ENCODE data around the gene AMBP. TPM values are rescaled to one million over a fixed set of nuclear protein-coding genes. Genes with fewer than 3 reads are reported as not detected.

Gene AMBP
- total RNA-seq, 1 experiment from 2014 or later, result not detected

DNA sequence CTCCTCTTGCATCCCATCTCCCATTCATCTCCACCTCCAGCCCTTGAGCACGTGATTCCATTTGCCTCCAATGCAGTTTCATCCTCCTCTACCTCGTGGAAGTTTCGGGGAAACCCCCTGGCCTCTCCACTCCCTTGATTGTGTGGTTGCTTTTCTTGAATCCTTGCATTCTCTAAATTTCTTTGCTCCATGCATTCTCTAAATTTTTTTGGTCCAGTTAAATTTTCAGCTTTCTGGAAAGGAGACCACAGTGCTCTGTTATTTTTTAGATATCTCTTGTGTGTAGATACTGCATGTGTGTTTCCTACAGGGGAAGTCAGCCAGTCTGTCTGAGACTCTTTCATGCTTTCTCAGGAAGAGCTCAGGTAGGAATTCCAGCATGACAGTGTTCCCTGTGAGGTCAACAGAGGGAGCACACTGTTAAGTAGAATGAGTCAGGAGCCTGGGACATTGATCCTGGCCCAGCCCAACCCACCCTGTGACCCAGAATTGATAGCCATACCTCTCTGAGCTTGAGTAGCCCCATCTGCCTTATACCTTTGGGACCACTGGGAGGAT, 52.8 kb downstream of the AMBP start:
- DNase-seq, result no peak
- Histone ChIP-seq H3K4me1 (ENCODE audit: low read length) (no peaks in the 10 kb centered on the region), H4K20me1 (ENCODE audit: insufficient read depth, low read depth, low read length) (no peaks in the 10 kb centered on the region), H3K36me3 (ENCODE audit: insufficient read depth, low read length) (no peaks in the 10 kb centered on the region), H3K4me2 (ENCODE audit: low read depth, low read length, poor library complexity, severe bottlenecking) (no peak overlapping the region), H2AFZ (ENCODE audit: low read length) (no peak overlapping the region), H3K27me3 (ENCODE audit: low read length) (no peaks in the 10 kb centered on the region), H3K9ac (ENCODE audit: low read length) (no peak overlapping the region), H3K27ac (ENCODE audit: low read length) (no peak overlapping the region), H3K9me2 (replicated peaks; ENCODE audit: insufficient read depth, low read length) (no peaks in the 10 kb centered on the region), H3K4me3 (ENCODE audit: low read length) (no peak overlapping the region), H3K79me2 (ENCODE audit: low read length) (no peaks in the 10 kb centered on the region), H3K9me3 (ENCODE audit: low read length) (peaks cover 7% of the 10 kb centered on the region; the same call in 1 of the 2 replicates)

DNA sequence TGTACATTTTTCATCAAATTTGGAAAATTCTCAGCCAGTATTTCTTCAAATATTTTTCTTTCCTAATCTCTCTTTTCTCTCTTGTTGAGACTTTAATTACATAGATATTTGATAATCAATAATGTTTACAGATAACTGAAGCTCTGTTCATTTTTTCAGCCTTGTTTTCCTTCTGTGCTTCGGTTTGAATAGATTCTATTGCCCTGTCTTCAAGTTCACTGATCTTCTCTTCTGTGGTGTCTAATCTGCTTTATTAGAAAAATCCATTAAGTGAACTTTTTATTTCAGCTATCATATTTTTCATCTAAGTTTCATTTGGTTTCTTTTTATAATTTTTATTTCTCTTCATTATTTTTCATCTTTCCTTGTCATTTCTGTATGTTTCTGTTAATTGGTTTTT, 54.1 kb downstream of the AMBP start:
- Histone ChIP-seq H3K9me2 (replicated peaks; ENCODE audit: insufficient read depth, low read length) (no peaks in the 10 kb centered on the region), H3K36me3 (ENCODE audit: insufficient read depth, low read length) (no peaks in the 10 kb centered on the region), H2AFZ (ENCODE audit: low read length) (no peak overlapping the region), H3K9me3 (ENCODE audit: low read length) (peaks cover 7% of the 10 kb centered on the region; the same call in 1 of the 2 replicates), H3K4me1 (ENCODE audit: low read length) (no peaks in the 10 kb centered on the region), H4K20me1 (ENCODE audit: insufficient read depth, low read depth, low read length) (no peaks in the 10 kb centered on the region), H3K27ac (ENCODE audit: low read length) (no peak overlapping the region), H3K4me3 (ENCODE audit: low read length) (no peak overlapping the region), H3K79me2 (ENCODE audit: low read length) (no peaks in the 10 kb centered on the region), H3K4me2 (ENCODE audit: low read depth, low read length, poor library complexity, severe bottlenecking) (no peak overlapping the region), H3K27me3 (ENCODE audit: low read length) (no peaks in the 10 kb centered on the region), H3K9ac (ENCODE audit: low read length) (no peak overlapping the region)
- no peak for DNase-seq

DNA sequence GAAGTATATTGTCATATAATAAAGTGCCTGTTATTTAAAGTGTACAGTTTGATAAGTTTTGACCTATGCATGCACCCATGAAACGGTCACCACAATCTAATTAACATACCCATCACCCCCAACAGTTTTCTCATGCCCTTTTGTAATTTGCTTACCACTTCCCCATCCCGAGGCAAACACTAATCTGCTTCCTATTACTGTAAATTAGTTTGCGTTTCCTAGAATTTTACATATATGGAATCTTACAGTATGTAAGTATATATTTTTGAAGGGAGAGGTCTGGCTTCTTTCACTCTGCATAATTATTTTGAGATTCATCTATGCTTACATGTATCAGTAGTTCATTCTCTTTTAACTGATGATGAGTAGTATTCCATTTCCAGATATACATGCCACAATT, 56.5 kb downstream of the AMBP start:
- Histone ChIP-seq H4K20me1 (ENCODE audit: insufficient read depth, low read depth, low read length) (no peaks in the 10 kb centered on the region), H3K79me2 (ENCODE audit: low read length) (no peaks in the 10 kb centered on the region), H3K4me2 (ENCODE audit: low read depth, low read length, poor library complexity, severe bottlenecking) (no peak overlapping the region), H3K4me1 (ENCODE audit: low read length) (no peaks in the 10 kb centered on the region), H2AFZ (ENCODE audit: low read length) (no peak overlapping the region), H3K36me3 (ENCODE audit: insufficient read depth, low read length) (no peaks in the 10 kb centered on the region), H3K9ac (ENCODE audit: low read length) (no peak overlapping the region), H3K9me3 (ENCODE audit: low read length) (peaks cover 7% of the 10 kb centered on the region; the same call in 1 of the 2 replicates), H3K27me3 (ENCODE audit: low read length) (no peaks in the 10 kb centered on the region), H3K4me3 (ENCODE audit: low read length) (no peak overlapping the region), H3K27ac (ENCODE audit: low read length) (no peak overlapping the region), H3K9me2 (replicated peaks; ENCODE audit: insufficient read depth, low read length) (no peaks in the 10 kb centered on the region)
- no peak for DNase-seq

DNA sequence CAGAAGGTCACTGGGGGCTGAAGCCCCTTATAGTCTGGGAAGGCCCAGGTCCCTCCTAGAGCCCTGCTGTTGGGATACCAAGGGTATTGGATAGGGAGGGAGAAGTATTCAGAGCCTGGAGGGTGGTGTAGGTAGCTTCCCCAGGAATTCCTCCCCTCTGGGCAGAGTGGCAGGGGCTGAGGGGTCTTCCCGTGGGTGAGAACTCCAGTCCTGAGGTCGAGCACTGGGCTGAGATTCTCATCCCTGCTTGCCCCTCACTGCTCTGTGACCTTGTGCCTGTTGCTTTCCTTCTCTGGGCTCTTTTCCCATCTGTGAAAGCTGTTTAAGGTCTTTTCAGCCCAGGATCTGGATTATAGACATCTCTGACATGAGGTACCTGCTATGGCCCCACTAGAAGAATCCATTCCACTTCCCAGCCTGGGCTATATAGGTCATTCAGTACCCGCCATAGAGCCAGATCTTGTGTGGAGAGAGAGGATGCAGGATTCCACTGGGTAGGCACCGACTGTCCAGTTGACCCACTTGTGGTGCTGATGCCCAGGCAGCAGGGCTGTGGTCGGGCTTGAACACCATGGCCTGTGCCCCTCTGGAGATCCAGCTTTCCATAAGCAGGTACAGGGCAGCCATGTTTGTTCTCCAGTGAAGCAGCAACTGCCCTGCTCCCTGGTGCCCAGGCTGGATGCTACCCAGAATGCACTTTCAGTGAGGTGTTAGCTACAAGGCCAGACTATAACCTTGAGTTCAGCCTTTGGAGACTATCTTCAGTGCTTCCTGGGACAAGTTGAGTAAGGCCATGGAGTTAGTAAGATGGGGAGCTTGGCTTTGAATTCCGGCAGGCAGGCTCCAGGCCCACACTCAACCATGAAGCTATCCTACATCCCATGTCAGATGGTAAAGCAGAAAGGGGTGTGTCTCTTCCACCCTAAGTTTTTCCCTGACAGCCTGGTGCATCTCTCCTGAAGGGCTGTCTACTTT, 60.1 kb downstream of the AMBP start:
- Histone ChIP-seq H3K9ac (ENCODE audit: low read length) (no peak overlapping the region), H3K4me3 (ENCODE audit: low read length) (no peak overlapping the region), H2AFZ (ENCODE audit: low read length) (no peak overlapping the region), H3K27ac (ENCODE audit: low read length) (no peak overlapping the region), H4K20me1 (ENCODE audit: insufficient read depth, low read depth, low read length) (no peaks in the 10 kb centered on the region), H3K27me3 (ENCODE audit: low read length) (no peaks in the 10 kb centered on the region), H3K4me2 (ENCODE audit: low read depth, low read length, poor library complexity, severe bottlenecking) (no peak overlapping the region), H3K9me3 (ENCODE audit: low read length) (0 out of 2 replicates have a peak, but pooled peaks cover 3% of the 10 kb centered on the region), H3K9me2 (replicated peaks; ENCODE audit: insufficient read depth, low read length) (no peaks in the 10 kb centered on the region), H3K79me2 (ENCODE audit: low read length) (no peaks in the 10 kb centered on the region), H3K36me3 (ENCODE audit: insufficient read depth, low read length) (no peaks in the 10 kb centered on the region), H3K4me1 (ENCODE audit: low read length) (no peaks in the 10 kb centered on the region)
- DNase-seq, result no peak

DNA sequence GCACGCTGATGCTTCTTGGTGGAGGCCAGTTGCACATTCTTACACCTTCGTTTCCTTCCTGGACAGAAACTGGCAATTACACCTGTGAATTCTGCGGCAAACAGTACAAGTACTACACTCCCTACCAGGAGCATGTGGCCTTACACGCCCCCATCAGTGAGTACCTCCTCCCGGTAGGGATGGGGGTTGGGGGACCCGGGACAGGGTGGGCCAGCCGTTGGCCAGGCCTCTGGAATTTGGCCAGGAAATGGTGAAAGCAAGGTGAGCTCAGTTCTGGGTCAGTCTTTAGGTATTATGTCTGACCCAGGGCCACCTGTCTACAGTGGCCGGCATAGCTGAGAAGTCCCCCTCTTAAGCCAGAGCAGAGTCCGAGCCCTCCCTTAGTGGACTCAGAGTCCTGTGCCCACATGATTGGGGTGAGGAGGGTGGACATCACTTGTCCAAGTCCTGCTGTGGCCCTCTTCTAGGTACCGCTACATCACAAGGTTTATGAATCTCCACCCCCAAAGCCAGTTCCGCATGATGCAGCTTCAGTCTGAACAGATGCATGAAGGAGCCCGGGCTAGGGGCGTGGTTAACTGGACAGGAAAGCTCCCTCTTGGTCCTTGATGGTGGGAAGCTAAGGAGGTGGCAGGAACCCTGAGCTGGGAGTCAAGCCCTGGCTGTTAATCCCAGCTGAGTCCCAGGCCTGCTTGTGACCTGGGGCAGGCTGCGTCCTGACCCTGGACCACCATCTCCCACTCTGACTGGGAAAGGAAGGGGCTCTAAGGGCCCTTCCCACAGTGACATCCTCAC, 61.3 kb downstream of the AMBP start:
- H3K9me3 ChIP-seq (ENCODE audit: low read length), result no peaks in the 10 kb centered on the region
- H4K20me1 ChIP-seq (ENCODE audit: insufficient read depth, low read depth, low read length), result no peaks in the 10 kb centered on the region
- no peak overlapping the region for H3K9ac ChIP-seq (ENCODE audit: low read length)
- no peak overlapping the region for H3K4me2 ChIP-seq (ENCODE audit: low read depth, low read length, poor library complexity, severe bottlenecking)
- H3K79me2 ChIP-seq (ENCODE audit: low read length), result no peaks in the 10 kb centered on the region
- no peak overlapping the region for H3K4me3 ChIP-seq (ENCODE audit: low read length)
- no peak overlapping the region for H2AFZ ChIP-seq (ENCODE audit: low read length)
- no peaks in the 10 kb centered on the region for H3K36me3 ChIP-seq (ENCODE audit: insufficient read depth, low read length)
- no peaks in the 10 kb centered on the region for H3K9me2 ChIP-seq (replicated peaks; ENCODE audit: insufficient read depth, low read length)
- H3K27ac ChIP-seq (ENCODE audit: low read length), result no peak overlapping the region
- no peaks in the 10 kb centered on the region for H3K4me1 ChIP-seq (ENCODE audit: low read length)
- no peak for DNase-seq
- H3K27me3 ChIP-seq (ENCODE audit: low read length), result no peaks in the 10 kb centered on the region

DNA sequence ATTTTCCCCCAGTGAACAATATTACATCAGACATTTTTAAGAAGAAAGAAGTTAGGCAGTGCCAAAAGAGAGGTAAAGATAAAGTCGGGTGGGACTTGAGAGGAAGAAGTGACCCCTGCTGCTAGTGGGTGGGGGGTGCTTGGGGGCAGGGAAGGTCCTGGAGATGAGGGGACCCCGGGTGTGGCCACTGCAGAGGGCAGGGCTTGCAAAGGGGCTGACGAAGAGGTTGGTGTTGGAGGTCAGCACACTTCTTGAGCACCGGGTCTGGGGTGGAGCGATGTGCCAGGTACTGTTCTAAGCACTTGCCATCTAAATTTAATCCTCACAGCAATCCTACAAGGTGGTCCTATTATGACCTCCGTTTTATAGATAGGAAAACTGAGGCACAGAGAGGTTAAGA, 62.0 kb downstream of the AMBP start:
- Histone ChIP-seq H3K79me2 (ENCODE audit: low read length) (no peaks in the 10 kb centered on the region), H3K4me3 (ENCODE audit: low read length) (no peak overlapping the region), H3K9me2 (replicated peaks; ENCODE audit: insufficient read depth, low read length) (no peaks in the 10 kb centered on the region), H3K27me3 (ENCODE audit: low read length) (no peaks in the 10 kb centered on the region), H4K20me1 (ENCODE audit: insufficient read depth, low read depth, low read length) (no peaks in the 10 kb centered on the region), H3K9me3 (ENCODE audit: low read length) (no peaks in the 10 kb centered on the region), H2AFZ (ENCODE audit: low read length) (no peak overlapping the region), H3K27ac (ENCODE audit: low read length) (no peak overlapping the region), H3K9ac (ENCODE audit: low read length) (no peak overlapping the region), H3K4me2 (ENCODE audit: low read depth, low read length, poor library complexity, severe bottlenecking) (no peak overlapping the region), H3K4me1 (ENCODE audit: low read length) (no peaks in the 10 kb centered on the region), H3K36me3 (ENCODE audit: insufficient read depth, low read length) (no peaks in the 10 kb centered on the region)
- no peak for DNase-seq

DNA sequence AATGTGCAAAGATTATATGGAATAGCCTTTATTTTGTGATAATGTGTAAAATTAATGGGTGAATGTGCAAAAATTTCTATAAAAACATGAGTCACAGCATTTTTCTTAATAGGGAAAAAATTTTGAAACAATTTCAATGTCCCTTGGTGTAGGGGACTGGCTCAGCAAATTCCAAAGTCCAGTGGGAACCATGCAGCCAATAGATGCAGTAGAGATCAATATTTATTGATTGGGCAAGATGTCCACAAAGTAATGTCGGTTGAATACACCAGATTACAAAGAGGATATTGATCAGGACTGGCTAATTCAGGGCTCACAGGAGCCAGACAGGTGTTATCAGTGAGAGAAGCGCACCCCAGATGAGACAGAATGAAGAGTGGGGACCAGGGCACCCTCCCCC, 62.5 kb downstream of the AMBP start:
- Histone ChIP-seq H3K36me3 (ENCODE audit: insufficient read depth, low read length) (no peaks in the 10 kb centered on the region), H3K9me3 (ENCODE audit: low read length) (no peaks in the 10 kb centered on the region), H4K20me1 (ENCODE audit: insufficient read depth, low read depth, low read length) (no peaks in the 10 kb centered on the region), H3K4me2 (ENCODE audit: low read depth, low read length, poor library complexity, severe bottlenecking) (no peak overlapping the region), H3K4me1 (ENCODE audit: low read length) (no peaks in the 10 kb centered on the region), H2AFZ (ENCODE audit: low read length) (no peak overlapping the region), H3K27ac (ENCODE audit: low read length) (no peak overlapping the region), H3K9ac (ENCODE audit: low read length) (no peak overlapping the region), H3K9me2 (replicated peaks; ENCODE audit: insufficient read depth, low read length) (no peaks in the 10 kb centered on the region), H3K79me2 (ENCODE audit: low read length) (no peaks in the 10 kb centered on the region), H3K27me3 (ENCODE audit: low read length) (no peaks in the 10 kb centered on the region), H3K4me3 (ENCODE audit: low read length) (no peak overlapping the region)
- DNase-seq, result no peak

DNA sequence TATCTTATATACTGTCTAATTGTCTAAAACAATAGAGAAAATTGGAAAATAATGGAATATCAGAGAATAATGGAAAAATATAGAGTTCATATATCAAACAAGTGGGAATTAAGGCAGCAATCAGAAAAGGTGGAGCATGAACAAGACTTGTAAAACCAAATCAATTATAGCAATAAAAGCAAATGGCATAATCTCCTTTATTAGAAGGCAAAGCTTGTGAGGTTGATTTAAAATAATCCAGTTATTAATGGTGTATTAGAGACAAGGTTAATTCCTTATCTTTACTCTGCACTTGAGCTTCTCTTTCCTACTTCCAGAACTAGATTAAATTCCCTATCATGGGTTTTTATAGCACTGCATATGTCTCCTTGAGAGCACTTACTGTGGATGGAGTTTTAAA, 64.1 kb downstream of the AMBP start:
- H3K27ac ChIP-seq (ENCODE audit: low read length), result no peak overlapping the region
- H3K4me2 ChIP-seq (ENCODE audit: low read depth, low read length, poor library complexity, severe bottlenecking), result no peak overlapping the region
- H3K4me3 ChIP-seq (ENCODE audit: low read length), result no peak overlapping the region
- H3K9me3 ChIP-seq (ENCODE audit: low read length), result no peaks in the 10 kb centered on the region
- DNase-seq, result no peak
- no peaks in the 10 kb centered on the region for H3K79me2 ChIP-seq (ENCODE audit: low read length)
- no peak overlapping the region for H2AFZ ChIP-seq (ENCODE audit: low read length)
- H3K4me1 ChIP-seq (ENCODE audit: low read length), result no peaks in the 10 kb centered on the region
- H3K27me3 ChIP-seq (ENCODE audit: low read length), result no peaks in the 10 kb centered on the region
- H3K9ac ChIP-seq (ENCODE audit: low read length), result no peak overlapping the region
- H3K36me3 ChIP-seq (ENCODE audit: insufficient read depth, low read length), result no peaks in the 10 kb centered on the region
- no peaks in the 10 kb centered on the region for H3K9me2 ChIP-seq (replicated peaks; ENCODE audit: insufficient read depth, low read length)
- no peaks in the 10 kb centered on the region for H4K20me1 ChIP-seq (ENCODE audit: insufficient read depth, low read depth, low read length)

All from Karpas-422 (cell line).